Neural cell (in vitro differentiated cells): Measurements from ENCODE around the gene NAB2.

Experiments used
- EZH2 ChIP-seq: fragments of 200-600, 300-800 bp; shearing (Covaris generic), sonication (generic); IDR thresholded peaks from 2 replicates; pipeline ENCODE4 v1.6.1; 2014; ENCODE audit warnings: antibody characterized with exemption, low read length, borderline replicate concordance, mild to moderate bottlenecking; ENCODE audit not compliant: insufficient read depth, poor library complexity, severe bottlenecking
- POLR2AphosphoS5 ChIP-seq: IDR thresholded peaks from 2 replicates; pipeline ENCODE4 v1.6.1; 2012
- TF ChIP-seq, protein P1 (sequence below): fragments of 450-650 bp; IDR thresholded peaks from 2 replicates; pipeline ENCODE4 v1.5.1; 2014; ENCODE audit warnings: antibody characterized with exemption, mild to moderate bottlenecking, moderate library complexity; ENCODE audit not compliant: poor library complexity, severe bottlenecking

GRCh38 chr12:57055824-57056223 is 33.1 kb upstream of the NAB2 start:
- TF ChIP-seq, protein P1, sequence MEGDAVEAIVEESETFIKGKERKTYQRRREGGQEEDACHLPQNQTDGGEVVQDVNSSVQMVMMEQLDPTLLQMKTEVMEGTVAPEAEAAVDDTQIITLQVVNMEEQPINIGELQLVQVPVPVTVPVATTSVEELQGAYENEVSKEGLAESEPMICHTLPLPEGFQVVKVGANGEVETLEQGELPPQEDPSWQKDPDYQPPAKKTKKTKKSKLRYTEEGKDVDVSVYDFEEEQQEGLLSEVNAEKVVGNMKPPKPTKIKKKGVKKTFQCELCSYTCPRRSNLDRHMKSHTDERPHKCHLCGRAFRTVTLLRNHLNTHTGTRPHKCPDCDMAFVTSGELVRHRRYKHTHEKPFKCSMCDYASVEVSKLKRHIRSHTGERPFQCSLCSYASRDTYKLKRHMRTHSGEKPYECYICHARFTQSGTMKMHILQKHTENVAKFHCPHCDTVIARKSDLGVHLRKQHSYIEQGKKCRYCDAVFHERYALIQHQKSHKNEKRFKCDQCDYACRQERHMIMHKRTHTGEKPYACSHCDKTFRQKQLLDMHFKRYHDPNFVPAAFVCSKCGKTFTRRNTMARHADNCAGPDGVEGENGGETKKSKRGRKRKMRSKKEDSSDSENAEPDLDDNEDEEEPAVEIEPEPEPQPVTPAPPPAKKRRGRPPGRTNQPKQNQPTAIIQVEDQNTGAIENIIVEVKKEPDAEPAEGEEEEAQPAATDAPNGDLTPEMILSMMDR = no peak
- TF ChIP-seq EZH2 (no peak), POLR2AphosphoS5 (no peak)
